Ascending aorta (tissue), 2 donors: ENCODE measurements around the gene DPYD. TPM values are rescaled to one million over a fixed set of nuclear protein-coding genes. Genes with fewer than 3 reads are reported as not detected.

ENCODE experiments used
- DNase-seq, 2 donors: peaks; one replicate each; pipeline ENCODE4 v3.0.0-alpha.2; 2019; ENCODE audit warnings: low spot score in 2 of 2
- H3K27ac ChIP-seq, 2 donors: fragments of 200-600 bp; sonication (generic); one replicate each; pipeline ENCODE4 v1.5.1; 2016 to 2017; ENCODE audit warnings: mild to moderate bottlenecking in 1 of 2
- H3K27me3 ChIP-seq: fragments of 200-600 bp; sonication (generic); one replicate; pipeline ENCODE4 v1.5.1; 2017
- H3K36me3 ChIP-seq, 2 donors: fragments of 200-600 bp; sonication (generic); one replicate each; pipeline ENCODE4 v1.5.1; 2016
- H3K4me1 ChIP-seq, 2 donors: fragments of 200-600 bp; sonication (generic); one replicate each; pipeline ENCODE4 v1.5.1; 2016 to 2017; ENCODE audit warnings: mild to moderate bottlenecking in 1 of 2
- H3K4me3 ChIP-seq, 2 donors: fragments of 200-600 bp; sonication (generic); one replicate each; pipeline ENCODE4 v1.5.1; 2016 to 2017; ENCODE audit warnings: mild to moderate bottlenecking in 1 of 2
- H3K9me3 ChIP-seq, 2 donors: fragments of 200-600 bp; sonication (generic); one replicate each; pipeline ENCODE4 v1.5.1; 2016
- CTCF ChIP-seq, 3 experiments: fragments of 200-600 bp in 2 of 3; fragments of 450-650 bp in 1 of 3; sonication (generic) in 2 of 3; IDR thresholded peaks; one replicate each; pipeline ENCODE4 v1.5.1; 2016 to 2019; ENCODE audit warnings: antibody characterized with exemption in 3 of 3, mild to moderate bottlenecking in 1 of 3, moderate library complexity in 1 of 3
- intact Hi-C: fragments of 100-400 bp; cut with DNase I; formaldehyde crosslinking; loops from one replicate; pipeline ENCODE4 v1.15.1; 2023
- total RNA-seq: library from RNA; depleted of rRNA; stranded (reverse); fragments of >200 nt; gene quantifications from one replicate; pipeline ENCODE4 v1.1.0, GENCODE V29; 2016

The DPYD gene
- total RNA-seq, 1 donor from 2014 or later = 22.9 TPM

DNA sequence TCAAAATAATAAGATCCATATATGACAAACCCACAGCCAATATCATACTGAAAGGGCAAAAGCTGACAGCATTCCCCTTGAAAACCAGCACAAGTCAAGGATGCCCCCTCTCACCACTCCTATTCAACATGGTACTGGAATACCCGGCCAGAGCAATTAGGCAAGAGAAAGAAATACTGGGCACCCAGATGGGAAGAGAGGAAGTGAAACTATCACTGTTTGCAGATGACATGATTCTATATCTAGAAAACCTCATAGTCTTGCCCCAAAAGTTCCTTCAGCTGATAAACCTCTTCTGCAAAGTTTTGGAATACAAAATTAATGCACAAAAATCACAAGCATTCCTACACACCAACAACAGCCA, 756.6 kb downstream of the DPYD start:
- intact Hi-C loops = no loop called here
- no peaks in the 10 kb centered on the region for H3K36me3 ChIP-seq
- no peak overlapping the region for H3K27ac ChIP-seq
- H3K9me3 ChIP-seq = no peaks in the 10 kb centered on the region
- H3K4me3 ChIP-seq = no peak overlapping the region
- H3K4me1 ChIP-seq = no peaks in the 10 kb centered on the region
- TF ChIP-seq CTCF (IDR thresholded peaks at IDR 0.05) = no peak
- no peak for DNase-seq
- H3K27me3 ChIP-seq = no peaks in the 10 kb centered on the region

GRCh38 chr1:97163591-97164275, 757.1 kb downstream of the DPYD start:
- no peaks in the 10 kb centered on the region for H3K36me3 ChIP-seq
- no peaks in the 10 kb centered on the region for H3K27me3 ChIP-seq
- H3K27ac ChIP-seq = no peak overlapping the region
- DNase-seq = no peak
- intact Hi-C loops = no loop called here
- no peaks in the 10 kb centered on the region for H3K9me3 ChIP-seq
- no peaks in the 10 kb centered on the region for H3K4me1 ChIP-seq
- no peak overlapping the region for H3K4me3 ChIP-seq
- no peak for TF ChIP-seq CTCF (IDR thresholded peaks at IDR 0.05)

GRCh38 chr1:97160818-97161217, 760.0 kb downstream of the DPYD start:
- intact Hi-C loops = no loop called here
- no peaks in the 10 kb centered on the region for H3K27me3 ChIP-seq
- TF ChIP-seq CTCF (IDR thresholded peaks at IDR 0.05) = no peak
- no peak for DNase-seq
- H3K9me3 ChIP-seq = no peaks in the 10 kb centered on the region
- no peaks in the 10 kb centered on the region for H3K36me3 ChIP-seq
- H3K27ac ChIP-seq = no peak overlapping the region
- no peaks in the 10 kb centered on the region for H3K4me1 ChIP-seq
- H3K4me3 ChIP-seq = no peak overlapping the region

- Histone ChIP-seq H3K4me1 (no peaks in the 10 kb centered on the region), H3K4me3 (no peak overlapping the region), H3K27me3 (no peaks in the 10 kb centered on the region), H3K9me3 (no peaks in the 10 kb centered on the region), H3K27ac (no peak overlapping the region), H3K36me3 (no peaks in the 10 kb centered on the region)
- no peak for TF ChIP-seq CTCF (IDR thresholded peaks at IDR 0.05)
- DNase-seq = no peak
- intact Hi-C loops = no loop called here
These were observed 761.5 kb downstream of the DPYD start for GRCh38 chr1:97159342-97159741.

GRCh38 chr1:97158691-97159096, 762.1 kb downstream of the DPYD start:
- intact Hi-C loops = no loop called here
- no peak for DNase-seq
- Histone ChIP-seq H3K36me3 (no peaks in the 10 kb centered on the region), H3K27ac (no peak overlapping the region), H3K27me3 (no peaks in the 10 kb centered on the region), H3K9me3 (no peaks in the 10 kb centered on the region), H3K4me1 (no peaks in the 10 kb centered on the region), H3K4me3 (no peak overlapping the region)
- TF ChIP-seq CTCF (IDR thresholded peaks at IDR 0.05) = no peak

DNA sequence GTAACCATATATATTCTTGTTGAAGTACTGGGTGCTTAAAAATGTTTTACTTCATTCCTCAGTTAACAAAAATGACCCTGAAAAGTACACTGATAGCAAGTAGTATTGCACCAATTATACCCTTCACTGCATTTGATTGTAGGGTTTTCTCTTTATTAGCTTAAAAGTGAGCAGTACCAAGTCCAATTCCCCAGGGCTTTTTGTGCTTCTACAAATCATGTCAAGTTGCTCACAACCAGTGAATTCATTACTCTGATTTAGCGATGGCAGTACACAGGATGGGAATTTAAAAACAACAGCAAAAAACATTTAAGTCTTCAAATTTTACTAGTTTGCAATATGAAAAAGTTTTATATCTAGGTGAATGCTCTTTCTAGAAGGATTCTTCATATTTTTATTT, 762.8 kb downstream of the DPYD start:
- Histone ChIP-seq H3K27me3 (no peaks in the 10 kb centered on the region), H3K36me3 (no peaks in the 10 kb centered on the region), H3K4me1 (no peaks in the 10 kb centered on the region), H3K4me3 (no peak overlapping the region), H3K27ac (no peak overlapping the region), H3K9me3 (no peaks in the 10 kb centered on the region)
- intact Hi-C loops = no loop called here
- no peak for TF ChIP-seq CTCF (IDR thresholded peaks at IDR 0.05)
- no peak for DNase-seq
